ENCODE measurements around the gene TRPC4AP.

Gene TRPC4AP

GRCh38 chr20:34995696-34996095 is 96.9 kb downstream of the TRPC4AP start:
- H3K27me3 ChIP-seq (ENCODE audit: control insufficient read depth, insufficient read depth, low read length) = no peaks in the 10 kb centered on the region
- H3K4me3 ChIP-seq (ENCODE audit: low read depth, low read length) = no peak overlapping the region
- H3K36me3 ChIP-seq (ENCODE audit: control insufficient read depth, insufficient read depth, low read length) = no peaks in the 10 kb centered on the region
- H3K9ac ChIP-seq = no peak overlapping the region
- H3K4me2 ChIP-seq (ENCODE audit: low read length) = no peak overlapping the region
- H3K79me2 ChIP-seq = no peaks in the 10 kb centered on the region
- TF ChIP-seq, protein P1, sequence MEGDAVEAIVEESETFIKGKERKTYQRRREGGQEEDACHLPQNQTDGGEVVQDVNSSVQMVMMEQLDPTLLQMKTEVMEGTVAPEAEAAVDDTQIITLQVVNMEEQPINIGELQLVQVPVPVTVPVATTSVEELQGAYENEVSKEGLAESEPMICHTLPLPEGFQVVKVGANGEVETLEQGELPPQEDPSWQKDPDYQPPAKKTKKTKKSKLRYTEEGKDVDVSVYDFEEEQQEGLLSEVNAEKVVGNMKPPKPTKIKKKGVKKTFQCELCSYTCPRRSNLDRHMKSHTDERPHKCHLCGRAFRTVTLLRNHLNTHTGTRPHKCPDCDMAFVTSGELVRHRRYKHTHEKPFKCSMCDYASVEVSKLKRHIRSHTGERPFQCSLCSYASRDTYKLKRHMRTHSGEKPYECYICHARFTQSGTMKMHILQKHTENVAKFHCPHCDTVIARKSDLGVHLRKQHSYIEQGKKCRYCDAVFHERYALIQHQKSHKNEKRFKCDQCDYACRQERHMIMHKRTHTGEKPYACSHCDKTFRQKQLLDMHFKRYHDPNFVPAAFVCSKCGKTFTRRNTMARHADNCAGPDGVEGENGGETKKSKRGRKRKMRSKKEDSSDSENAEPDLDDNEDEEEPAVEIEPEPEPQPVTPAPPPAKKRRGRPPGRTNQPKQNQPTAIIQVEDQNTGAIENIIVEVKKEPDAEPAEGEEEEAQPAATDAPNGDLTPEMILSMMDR (IDR thresholded peaks at IDR 0.05) = no peak
- H3K9me3 ChIP-seq (ENCODE audit: control insufficient read depth, low read length) = no peaks in the 10 kb centered on the region
- H3K27ac ChIP-seq = no peak overlapping the region
- H2AFZ ChIP-seq = no peak overlapping the region
- no peaks in the 10 kb centered on the region for H3K4me1 ChIP-seq

- H3K4me1 ChIP-seq = no peaks in the 10 kb centered on the region
- H3K4me3 ChIP-seq (ENCODE audit: low read depth, low read length) = no peak overlapping the region
- no peaks in the 10 kb centered on the region for H3K79me2 ChIP-seq
- H3K36me3 ChIP-seq (ENCODE audit: control insufficient read depth, insufficient read depth, low read length) = no peaks in the 10 kb centered on the region
- TF ChIP-seq, protein P1 (IDR thresholded peaks at IDR 0.05) = no peak
- no peak overlapping the region for H3K27ac ChIP-seq
- no peaks in the 10 kb centered on the region for H3K9me3 ChIP-seq (ENCODE audit: control insufficient read depth, low read length)
- H2AFZ ChIP-seq = no peak overlapping the region
- no peak overlapping the region for H3K9ac ChIP-seq
- H3K4me2 ChIP-seq (ENCODE audit: low read length) = no peak overlapping the region
- H3K27me3 ChIP-seq (ENCODE audit: control insufficient read depth, insufficient read depth, low read length) = no peaks in the 10 kb centered on the region
Observed at GRCh38 chr20:34995192-34995591, 97.4 kb downstream of the TRPC4AP start.

GRCh38 chr20:34994509-34995131 is 98.0 kb downstream of the TRPC4AP start:
- TF ChIP-seq, protein P1 (IDR thresholded peaks at IDR 0.05) = no peak
- H3K9me3 ChIP-seq (ENCODE audit: control insufficient read depth, low read length) = no peaks in the 10 kb centered on the region

GRCh38 chr20:34993941-34994508 is 98.6 kb downstream of the TRPC4AP start:
- no peak overlapping the region for H3K27ac ChIP-seq
- H3K36me3 ChIP-seq (ENCODE audit: control insufficient read depth, insufficient read depth, low read length) = no peaks in the 10 kb centered on the region
- no peak overlapping the region for H2AFZ ChIP-seq
- H3K9ac ChIP-seq = no peak overlapping the region
- TF ChIP-seq, protein P1 (IDR thresholded peaks at IDR 0.05) = no peak
- no peaks in the 10 kb centered on the region for H3K27me3 ChIP-seq (ENCODE audit: control insufficient read depth, insufficient read depth, low read length)
- no peaks in the 10 kb centered on the region for H3K4me1 ChIP-seq
- H3K4me2 ChIP-seq (ENCODE audit: low read length) = no peak overlapping the region
- no peaks in the 10 kb centered on the region for H3K9me3 ChIP-seq (ENCODE audit: control insufficient read depth, low read length)
- no peaks in the 10 kb centered on the region for H3K79me2 ChIP-seq
- H3K4me3 ChIP-seq (ENCODE audit: low read depth, low read length) = no peak overlapping the region

More at GRCh38 chr20:34994509-34995131, 98.0 kb downstream of the TRPC4AP start:
- Histone ChIP-seq H3K36me3 (ENCODE audit: control insufficient read depth, insufficient read depth, low read length) (no peaks in the 10 kb centered on the region), H3K27ac (no peak overlapping the region), H3K27me3 (ENCODE audit: control insufficient read depth, insufficient read depth, low read length) (no peaks in the 10 kb centered on the region), H3K4me2 (ENCODE audit: low read length) (no peak overlapping the region), H3K4me1 (no peaks in the 10 kb centered on the region), H3K79me2 (no peaks in the 10 kb centered on the region), H3K4me3 (ENCODE audit: low read depth, low read length) (no peak overlapping the region), H3K9ac (no peak overlapping the region), H2AFZ (no peak overlapping the region)
